Measurements from ENCODE around the gene UBAC1. TPM values are rescaled to one million over a fixed set of nuclear protein-coding genes. Genes with fewer than 3 reads are reported as not detected.

UBAC1 gene
- total RNA-seq, 1 donor from 2014 or later, result 31.4 TPM

DNA sequence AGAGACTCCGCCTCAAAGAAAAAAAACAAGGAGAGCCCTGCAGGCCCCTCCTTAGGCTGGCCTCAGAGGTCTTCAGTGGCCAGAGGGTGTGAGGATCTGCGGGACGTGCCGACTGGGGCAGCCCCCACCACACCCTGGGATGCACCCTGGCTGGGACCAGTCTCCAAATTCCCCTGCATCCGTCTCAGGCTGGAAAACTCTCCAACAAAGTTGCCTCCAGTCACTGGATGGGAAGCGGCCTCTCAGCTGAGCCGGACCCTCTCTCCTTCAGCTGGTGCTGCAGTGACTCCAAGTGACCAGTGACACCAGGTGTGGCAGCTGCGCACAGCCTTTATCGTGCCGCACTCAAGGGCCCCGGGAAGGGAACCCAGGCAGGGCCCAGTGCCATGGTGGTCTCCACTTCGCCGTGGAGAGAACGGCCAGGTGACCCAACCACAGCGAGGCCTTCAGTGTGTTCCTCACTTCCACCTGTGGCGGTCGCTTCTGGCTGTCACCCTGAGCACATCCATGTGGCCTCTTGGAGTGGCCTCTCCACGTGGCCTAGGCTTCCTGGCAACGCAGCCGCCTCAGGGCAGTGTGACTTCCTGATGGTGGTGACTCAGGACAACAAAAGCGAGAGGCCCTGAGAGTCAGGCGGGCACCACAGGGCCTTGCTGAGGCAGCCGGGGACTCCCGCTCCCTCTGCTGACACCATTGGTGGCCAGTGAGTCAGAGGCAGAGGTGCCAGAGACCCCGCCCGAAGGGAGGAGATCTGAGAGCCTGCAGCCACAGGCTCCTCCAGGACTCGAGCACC is 34.6 kb downstream of the UBAC1 start:
- no peaks in the 10 kb centered on the region for H3K9me3 Mint-ChIP-seq (ENCODE audit: low read depth)
- DNase-seq (ENCODE audit: low spot score, unreplicated experiment), result no peak
- H3K27me3 Mint-ChIP-seq, result no peaks in the 10 kb centered on the region
- no peaks in the 10 kb centered on the region for H3K36me3 Mint-ChIP-seq (ENCODE audit: insufficient read depth)
- H3K27ac Mint-ChIP-seq, result no peak overlapping the region
- TF ChIP-seq, protein P1, sequence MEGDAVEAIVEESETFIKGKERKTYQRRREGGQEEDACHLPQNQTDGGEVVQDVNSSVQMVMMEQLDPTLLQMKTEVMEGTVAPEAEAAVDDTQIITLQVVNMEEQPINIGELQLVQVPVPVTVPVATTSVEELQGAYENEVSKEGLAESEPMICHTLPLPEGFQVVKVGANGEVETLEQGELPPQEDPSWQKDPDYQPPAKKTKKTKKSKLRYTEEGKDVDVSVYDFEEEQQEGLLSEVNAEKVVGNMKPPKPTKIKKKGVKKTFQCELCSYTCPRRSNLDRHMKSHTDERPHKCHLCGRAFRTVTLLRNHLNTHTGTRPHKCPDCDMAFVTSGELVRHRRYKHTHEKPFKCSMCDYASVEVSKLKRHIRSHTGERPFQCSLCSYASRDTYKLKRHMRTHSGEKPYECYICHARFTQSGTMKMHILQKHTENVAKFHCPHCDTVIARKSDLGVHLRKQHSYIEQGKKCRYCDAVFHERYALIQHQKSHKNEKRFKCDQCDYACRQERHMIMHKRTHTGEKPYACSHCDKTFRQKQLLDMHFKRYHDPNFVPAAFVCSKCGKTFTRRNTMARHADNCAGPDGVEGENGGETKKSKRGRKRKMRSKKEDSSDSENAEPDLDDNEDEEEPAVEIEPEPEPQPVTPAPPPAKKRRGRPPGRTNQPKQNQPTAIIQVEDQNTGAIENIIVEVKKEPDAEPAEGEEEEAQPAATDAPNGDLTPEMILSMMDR (IDR thresholded peaks at IDR 0.05; ENCODE audit: unreplicated experiment), result no peak
- no peaks in the 10 kb centered on the region for H3K4me1 Mint-ChIP-seq (ENCODE audit: low read depth)
- H3K4me3 Mint-ChIP-seq (ENCODE audit: low read depth), result no peak overlapping the region

DNA sequence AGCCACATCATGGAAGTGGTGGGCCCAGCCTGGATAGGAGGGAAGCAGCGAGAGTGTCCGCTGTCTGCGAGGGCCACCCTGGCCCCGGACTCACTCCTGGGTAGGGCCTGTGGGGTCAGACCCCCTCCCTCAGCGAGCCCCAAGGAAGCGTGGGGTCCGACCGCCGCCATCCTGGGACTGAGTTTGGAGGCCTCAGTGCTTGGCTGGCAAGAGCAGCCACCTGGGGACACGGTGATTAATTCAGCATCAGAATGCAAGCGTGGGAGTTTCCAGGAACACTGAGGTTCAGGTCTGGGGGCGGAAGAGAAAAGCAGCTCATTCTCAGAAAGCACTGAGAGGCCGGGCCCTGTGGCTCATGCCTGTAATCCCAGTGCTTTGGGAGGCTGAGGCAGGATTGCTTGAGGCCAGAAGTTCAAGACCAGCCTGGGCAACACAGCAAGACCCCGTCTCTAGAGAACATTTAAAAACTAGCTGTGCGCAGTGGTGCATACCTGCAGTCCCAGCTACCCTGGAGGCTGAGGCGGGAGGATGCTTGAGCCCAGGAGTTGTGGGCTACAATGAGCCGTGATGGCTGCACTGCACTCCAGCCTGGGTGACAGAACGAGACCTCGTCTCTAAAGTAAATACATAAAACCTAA is 35.6 kb downstream of the UBAC1 start:
- TF ChIP-seq, protein P1 (IDR thresholded peaks at IDR 0.05; ENCODE audit: unreplicated experiment), result no peak
- Mint-ChIP-seq H3K4me1 (ENCODE audit: low read depth) (no peaks in the 10 kb centered on the region), H3K27me3 (no peaks in the 10 kb centered on the region), H3K27ac (no peak overlapping the region), H3K4me3 (ENCODE audit: low read depth) (no peak overlapping the region), H3K9me3 (ENCODE audit: low read depth) (no peaks in the 10 kb centered on the region), H3K36me3 (ENCODE audit: insufficient read depth) (no peaks in the 10 kb centered on the region)
- DNase-seq (ENCODE audit: low spot score, unreplicated experiment), result no peak

DNA sequence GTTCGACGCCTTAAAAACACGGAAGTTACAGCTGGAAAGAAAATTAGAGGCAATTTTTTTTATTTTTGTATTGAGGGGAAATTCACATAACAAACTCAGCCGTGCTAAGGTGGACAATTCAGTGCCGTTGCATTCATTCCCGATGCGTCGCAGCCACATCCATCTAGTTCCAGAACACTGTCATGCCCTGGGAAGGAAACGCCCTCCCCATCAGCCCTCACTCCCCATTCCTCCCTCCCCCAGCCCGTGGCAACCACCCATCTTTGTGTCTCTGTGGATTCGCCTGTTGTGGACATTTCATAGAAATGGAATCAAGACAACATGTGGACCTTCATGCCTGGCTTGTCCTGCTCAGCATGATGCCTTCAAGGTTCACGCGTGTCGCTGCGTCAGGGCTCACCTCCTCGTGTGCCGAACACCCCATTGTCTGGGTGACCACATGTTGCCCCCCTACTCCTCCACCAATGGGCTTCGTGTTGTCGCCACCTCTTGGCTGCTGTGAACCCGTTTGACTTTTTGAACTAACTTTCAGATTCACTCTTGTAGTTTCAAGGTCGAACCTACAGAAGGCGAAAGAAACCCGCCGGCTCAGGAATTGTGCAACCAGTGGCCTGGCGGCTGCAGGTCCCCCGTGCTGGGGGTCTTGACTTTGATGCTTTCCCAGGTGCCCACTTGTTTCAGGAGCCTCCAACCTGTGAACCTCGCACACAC is 36.4 kb downstream of the UBAC1 start:
- Mint-ChIP-seq H3K9me3 (ENCODE audit: low read depth) (no peaks in the 10 kb centered on the region), H3K27ac (no peak overlapping the region)

DNA sequence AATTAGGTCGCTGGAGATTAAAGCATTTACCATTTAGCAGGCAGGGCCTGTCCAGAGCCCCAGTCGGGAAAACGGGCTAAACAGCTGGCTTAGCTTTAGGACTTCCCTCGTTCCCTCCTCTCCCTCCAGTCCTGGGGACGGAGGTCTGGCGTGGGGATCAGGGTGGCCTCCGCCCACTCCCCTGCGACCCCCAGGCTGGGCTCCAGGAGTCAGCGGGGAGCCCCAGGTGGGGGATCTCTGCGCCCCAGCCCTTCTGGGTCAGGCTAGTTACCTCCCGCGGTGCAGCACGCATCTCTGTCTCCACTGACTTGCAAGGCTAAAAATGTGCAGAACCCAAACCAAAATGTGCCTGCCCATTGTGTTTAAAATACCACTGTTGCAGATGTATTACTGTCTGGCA is 37.7 kb downstream of the UBAC1 start:
- Mint-ChIP-seq H3K27ac (no peak overlapping the region), H3K4me1 (ENCODE audit: low read depth) (no peaks in the 10 kb centered on the region), H3K4me3 (ENCODE audit: low read depth) (no peak overlapping the region), H3K36me3 (ENCODE audit: insufficient read depth) (peaks cover 7% of the 10 kb centered on the region), H3K9me3 (ENCODE audit: low read depth) (peaks cover 8% of the 10 kb centered on the region), H3K27me3 (no peaks in the 10 kb centered on the region)
- TF ChIP-seq, protein P1 (IDR thresholded peaks at IDR 0.05; ENCODE audit: unreplicated experiment), result no peak
- DNase-seq (ENCODE audit: low spot score, unreplicated experiment), result no peak

More for the DNA sequence above, 36.4 kb downstream of the UBAC1 start:
- no peaks in the 10 kb centered on the region for H3K4me1 Mint-ChIP-seq (ENCODE audit: low read depth)
- TF ChIP-seq, protein P1 (IDR thresholded peaks at IDR 0.05; ENCODE audit: unreplicated experiment), result no peak
- no peaks in the 10 kb centered on the region for H3K27me3 Mint-ChIP-seq
- no peak for DNase-seq (ENCODE audit: low spot score, unreplicated experiment)
- H3K4me3 Mint-ChIP-seq (ENCODE audit: low read depth), result no peak overlapping the region
- H3K36me3 Mint-ChIP-seq (ENCODE audit: insufficient read depth), result no peaks in the 10 kb centered on the region

DNA sequence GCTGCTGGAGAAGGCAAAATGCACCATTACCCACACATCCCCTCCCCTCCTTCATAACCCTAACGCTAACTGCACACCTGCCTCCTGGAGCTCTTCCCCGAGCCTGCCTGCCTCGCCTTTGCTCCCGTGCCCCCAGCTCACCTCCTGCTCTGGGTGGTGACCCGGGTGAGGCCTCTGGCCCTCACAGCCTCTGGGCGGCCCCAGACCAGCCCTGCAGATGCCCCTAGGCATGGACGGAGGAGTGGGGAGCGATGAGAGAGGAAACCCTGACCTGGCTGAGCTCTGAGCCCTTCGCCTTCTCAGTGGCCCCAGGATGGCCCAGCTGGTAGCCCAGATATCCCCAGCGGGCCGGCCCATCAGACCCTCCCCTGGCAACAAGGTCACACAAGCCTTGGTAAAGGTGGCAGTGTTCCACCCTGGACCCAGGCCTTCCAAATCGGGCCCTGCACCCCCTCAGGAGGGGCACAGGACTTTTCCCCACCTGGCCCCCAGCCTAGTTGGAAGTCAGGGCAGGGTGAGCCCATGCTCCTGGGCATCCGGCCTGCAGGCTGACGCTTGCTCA is 39.3 kb downstream of the UBAC1 start:
- TF ChIP-seq, protein P1 (IDR thresholded peaks at IDR 0.05; ENCODE audit: unreplicated experiment), result no peak
- peaks cover 17% of the 10 kb centered on the region for H3K9me3 Mint-ChIP-seq (ENCODE audit: low read depth)
- peaks cover 17% of the 10 kb centered on the region for H3K36me3 Mint-ChIP-seq (ENCODE audit: insufficient read depth)

More for the DNA sequence above, 39.3 kb downstream of the UBAC1 start:
- H3K4me3 Mint-ChIP-seq (ENCODE audit: low read depth), result no peak overlapping the region
- H3K27ac Mint-ChIP-seq, result no peak overlapping the region
- H3K27me3 Mint-ChIP-seq, result no peaks in the 10 kb centered on the region
- DNase-seq (ENCODE audit: low spot score, unreplicated experiment), result no peak
- no peaks in the 10 kb centered on the region for H3K4me1 Mint-ChIP-seq (ENCODE audit: low read depth)

All from progenitor cell of endocrine pancreas (in vitro differentiated cells).